SIG-M5 (cell line): ENCODE data around the gene RIF1.
A peak's percentile ranks its signal among the peaks of the same experiment; 100 is the strongest.

Experiments used
- DNase-seq: peaks from one replicate; lab custom pipeline; 2025; lab: John Stamatoyannopoulos, UW

Gene RIF1, protein sequence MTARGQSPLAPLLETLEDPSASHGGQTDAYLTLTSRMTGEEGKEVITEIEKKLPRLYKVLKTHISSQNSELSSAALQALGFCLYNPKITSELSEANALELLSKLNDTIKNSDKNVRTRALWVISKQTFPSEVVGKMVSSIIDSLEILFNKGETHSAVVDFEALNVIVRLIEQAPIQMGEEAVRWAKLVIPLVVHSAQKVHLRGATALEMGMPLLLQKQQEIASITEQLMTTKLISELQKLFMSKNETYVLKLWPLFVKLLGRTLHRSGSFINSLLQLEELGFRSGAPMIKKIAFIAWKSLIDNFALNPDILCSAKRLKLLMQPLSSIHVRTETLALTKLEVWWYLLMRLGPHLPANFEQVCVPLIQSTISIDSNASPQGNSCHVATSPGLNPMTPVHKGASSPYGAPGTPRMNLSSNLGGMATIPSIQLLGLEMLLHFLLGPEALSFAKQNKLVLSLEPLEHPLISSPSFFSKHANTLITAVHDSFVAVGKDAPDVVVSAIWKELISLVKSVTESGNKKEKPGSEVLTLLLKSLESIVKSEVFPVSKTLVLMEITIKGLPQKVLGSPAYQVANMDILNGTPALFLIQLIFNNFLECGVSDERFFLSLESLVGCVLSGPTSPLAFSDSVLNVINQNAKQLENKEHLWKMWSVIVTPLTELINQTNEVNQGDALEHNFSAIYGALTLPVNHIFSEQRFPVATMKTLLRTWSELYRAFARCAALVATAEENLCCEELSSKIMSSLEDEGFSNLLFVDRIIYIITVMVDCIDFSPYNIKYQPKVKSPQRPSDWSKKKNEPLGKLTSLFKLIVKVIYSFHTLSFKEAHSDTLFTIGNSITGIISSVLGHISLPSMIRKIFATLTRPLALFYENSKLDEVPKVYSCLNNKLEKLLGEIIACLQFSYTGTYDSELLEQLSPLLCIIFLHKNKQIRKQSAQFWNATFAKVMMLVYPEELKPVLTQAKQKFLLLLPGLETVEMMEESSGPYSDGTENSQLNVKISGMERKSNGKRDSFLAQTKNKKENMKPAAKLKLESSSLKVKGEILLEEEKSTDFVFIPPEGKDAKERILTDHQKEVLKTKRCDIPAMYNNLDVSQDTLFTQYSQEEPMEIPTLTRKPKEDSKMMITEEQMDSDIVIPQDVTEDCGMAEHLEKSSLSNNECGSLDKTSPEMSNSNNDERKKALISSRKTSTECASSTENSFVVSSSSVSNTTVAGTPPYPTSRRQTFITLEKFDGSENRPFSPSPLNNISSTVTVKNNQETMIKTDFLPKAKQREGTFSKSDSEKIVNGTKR (N-terminal part only)

GRCh38 chr2:151409601-151410484, at the start of gene RIF1:
Gene RIF1 (plus strand): TSS chr2:151409902. CDS start chr2:151410424, 522 bp downstream.
- peak; percentile 59 for DNase-seq

DNA sequence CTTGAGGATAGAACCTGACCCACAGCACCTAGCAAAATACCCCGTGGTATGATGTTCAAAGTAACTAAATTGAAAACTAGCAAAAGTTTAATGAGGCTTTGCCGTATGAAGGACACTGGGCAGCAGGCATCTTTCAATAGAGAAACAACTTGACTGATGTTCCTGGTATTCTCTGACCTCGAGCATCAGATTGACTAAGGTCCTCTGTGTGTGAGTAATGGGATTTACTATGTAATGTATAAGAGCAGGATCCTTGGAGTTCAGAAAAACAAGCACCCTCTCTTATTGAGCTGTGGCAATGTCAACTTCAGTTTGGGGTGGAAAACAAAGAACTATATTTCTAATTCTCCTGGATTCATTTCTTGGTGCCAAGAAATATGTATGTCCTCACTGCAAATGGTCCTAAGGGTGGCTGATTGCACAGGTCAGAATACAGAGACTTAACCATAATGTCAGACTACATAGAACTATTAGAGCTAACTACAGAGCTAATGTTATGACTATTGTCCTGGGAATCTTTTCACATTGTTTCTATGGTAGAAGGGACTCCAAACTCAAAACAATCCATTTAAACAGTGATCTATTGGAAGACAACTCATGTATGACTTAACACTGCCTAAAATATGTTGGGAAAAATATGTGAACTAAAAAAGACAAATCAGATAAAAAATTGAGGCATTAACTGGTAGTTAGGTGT, 47.9 kb upstream of the RIF1 start:
- no peak for DNase-seq

GRCh38 chr2:151363709-151364108, 46.0 kb upstream of the RIF1 start:
- no peak for DNase-seq

GRCh38 chr2:151367571-151367970, 42.1 kb upstream of the RIF1 start:
- DNase-seq = no peak

GRCh38 chr2:151374436-151374835, 35.3 kb upstream of the RIF1 start:
- no peak for DNase-seq

GRCh38 chr2:151379169-151379568, 30.5 kb upstream of the RIF1 start:
- no peak for DNase-seq

GRCh38 chr2:151380580-151381235, 29.0 kb upstream of the RIF1 start:
- no peak for DNase-seq

- DNase-seq = no peak
These were observed 28.4 kb upstream of the RIF1 start for GRCh38 chr2:151381266-151381665.

DNA sequence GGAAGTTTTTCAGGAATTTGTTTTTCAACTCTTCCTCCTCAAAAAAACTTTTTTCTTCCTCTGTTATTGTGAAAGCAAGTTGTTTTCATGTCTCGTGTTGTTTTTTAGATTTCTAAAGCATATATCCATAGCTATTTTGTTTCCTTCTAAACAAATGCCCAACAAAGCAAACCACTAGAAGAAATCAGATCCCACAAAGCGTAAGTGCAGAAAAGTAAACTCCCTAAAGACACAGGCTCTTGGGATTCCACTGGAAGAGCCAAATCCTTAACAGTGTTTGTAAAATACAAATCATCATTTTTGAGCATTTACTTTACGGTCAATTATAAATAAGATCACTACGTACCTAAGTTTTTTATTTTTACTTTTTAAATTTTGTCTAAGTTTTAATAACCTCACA, 21.7 kb upstream of the RIF1 start:
- DNase-seq = no peak

GRCh38 chr2:151391436-151391835, 18.3 kb upstream of the RIF1 start:
- no peak for DNase-seq

GRCh38 chr2:151394509-151394908, 15.2 kb upstream of the RIF1 start:
- DNase-seq = no peak

GRCh38 chr2:151395509-151396374, 14.0 kb upstream of the RIF1 start:
- no peak for DNase-seq

DNA sequence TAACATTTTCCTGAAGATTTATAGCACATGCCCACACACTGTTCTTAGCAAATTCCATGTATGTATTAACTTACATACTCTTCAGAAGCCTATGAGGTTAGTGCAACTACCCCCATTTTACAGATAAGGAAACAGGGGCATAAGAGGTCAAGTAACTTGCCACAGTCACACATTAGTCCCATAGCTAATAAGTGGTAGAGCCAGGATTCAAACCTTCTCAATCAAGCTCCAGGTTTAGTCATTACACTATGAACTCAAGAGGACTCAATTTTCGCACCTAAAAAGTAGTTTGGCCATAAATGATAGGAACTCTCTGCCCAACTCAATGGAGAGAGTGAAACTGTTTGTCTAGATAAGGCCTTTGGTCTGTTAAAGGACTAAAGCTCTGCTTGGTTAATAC, 9.7 kb upstream of the RIF1 start:
- no peak for DNase-seq

GRCh38 chr2:151401149-151401548, 8.6 kb upstream of the RIF1 start:
- no peak for DNase-seq

GRCh38 chr2:151403914-151404313, 5.8 kb upstream of the RIF1 start:
- no peak for DNase-seq

DNA sequence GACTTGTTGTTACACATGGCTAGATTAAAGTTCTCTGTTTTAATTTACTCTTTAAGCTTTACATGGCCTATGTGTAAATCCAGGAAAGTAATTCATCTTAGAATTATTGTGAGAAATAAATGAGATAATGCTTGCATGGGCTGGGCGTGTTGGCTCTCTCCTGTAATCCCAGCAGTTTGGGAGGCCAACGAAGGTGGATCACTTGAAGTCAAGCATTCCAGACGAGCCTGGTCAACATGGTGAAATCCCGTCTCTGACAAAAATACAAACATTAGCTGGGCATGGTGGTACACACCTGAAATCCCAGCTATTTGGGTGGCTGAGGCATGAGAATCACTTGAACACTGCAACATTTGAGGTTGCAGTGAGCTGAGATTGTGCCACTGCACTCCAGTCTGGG, 4.3 kb upstream of the RIF1 start:
- DNase-seq = no peak

- no peak for DNase-seq
These were observed 2.4 kb upstream of the RIF1 start for GRCh38 chr2:151407281-151407680.

DNA sequence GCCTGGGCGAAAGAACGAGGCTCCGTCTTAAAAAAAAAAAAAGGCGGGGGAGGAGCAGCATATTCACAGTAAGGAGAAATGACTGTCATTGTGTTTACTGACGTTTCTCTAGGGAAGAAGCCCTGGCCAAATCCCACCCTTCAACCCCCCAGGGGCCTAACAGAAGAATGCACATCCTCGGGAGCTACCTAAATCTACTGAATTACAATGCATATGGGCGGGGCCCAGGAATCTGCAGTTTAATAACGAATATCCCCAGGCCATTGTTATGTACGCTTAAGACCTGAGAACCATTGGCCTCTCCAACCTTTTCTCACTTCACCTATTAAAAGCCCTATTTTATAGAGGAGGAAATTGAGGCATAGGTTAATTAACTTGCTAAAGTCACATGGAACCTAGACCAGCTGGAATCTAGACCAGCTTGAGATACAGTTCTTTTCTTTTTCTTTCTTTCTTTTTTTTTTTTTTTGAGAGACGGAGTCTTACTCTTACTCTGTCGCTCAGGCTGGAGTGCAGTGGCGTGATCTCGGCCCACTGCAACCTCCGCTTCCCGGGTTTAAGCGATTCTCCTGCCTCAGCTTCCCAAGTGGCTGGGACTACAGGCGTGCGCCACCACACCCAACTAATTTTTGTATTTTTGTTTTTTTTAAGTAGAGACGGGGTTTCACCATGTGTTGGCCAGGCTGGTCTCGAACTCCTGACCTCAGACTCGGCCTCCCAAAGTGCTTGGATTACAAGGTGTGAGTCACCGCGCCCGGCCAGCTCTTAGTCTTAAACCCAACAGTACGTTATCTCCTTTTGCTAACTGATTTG, 708 bp upstream of the RIF1 start:
- DNase-seq = no peak
